ENCODE results near the gene MSTN. TPM values are rescaled to one million over a fixed set of nuclear protein-coding genes. Genes with fewer than 3 reads are reported as not detected.

MSTN gene
- total and polyA plus RNA-seq, 4 donors, result 0.08 to 0.21 (median 0.09) TPM; not detected in 1

DNA sequence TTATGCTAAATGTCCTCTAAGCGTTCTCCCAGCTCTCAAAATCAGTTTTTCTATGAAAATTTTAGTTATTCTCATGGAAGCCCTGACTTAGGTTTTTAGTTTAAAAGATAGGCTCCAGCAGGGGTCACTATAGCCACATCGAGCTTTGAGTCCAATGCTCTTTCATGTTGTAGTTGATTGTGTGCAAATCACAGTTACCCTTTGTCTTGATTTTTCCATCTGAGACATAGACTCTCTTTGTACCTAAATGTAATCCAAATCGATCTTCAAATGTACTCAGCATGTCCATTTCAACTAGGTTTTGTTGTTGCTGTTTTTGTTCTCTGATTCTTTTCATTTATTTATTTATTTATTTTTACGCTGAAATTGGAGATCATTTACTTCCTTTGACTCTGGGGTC is 26.4 kb upstream of the MSTN start:
- no peak overlapping the region for H3K4me3 ChIP-seq (ENCODE audit: low read depth in 1 of 3, low read length in 3 of 3)
- H3K27ac ChIP-seq (ENCODE audit: low read depth in 1 of 2, low read length in 2 of 2), result no peak overlapping the region
- no peaks in the 10 kb centered on the region for H3K36me3 ChIP-seq (ENCODE audit: control insufficient read depth in 4 of 4, insufficient read depth in 3 of 4, low read depth in 1 of 4, low read length in 3 of 4)
- H3K9ac ChIP-seq (ENCODE audit: low read depth in 1 of 2, low read length in 2 of 2), result no peak overlapping the region
- WGBS, result 7% methylated on average over 4 of the region's 4 CpGs
- no peak for TF ChIP-seq JUND (IDR thresholded peaks at IDR 0.05)
- no peak for TF ChIP-seq FOXA1 (IDR thresholded peaks at IDR 0.05)
- TF ChIP-seq GABPA (IDR thresholded peaks at IDR 0.05 in 1 of 2, conservative IDR thresholded peaks at IDR 0.05 in 1 of 2), result no peak
- TF ChIP-seq NR2F2 (IDR thresholded peaks at IDR 0.05), result no peak
- peak; percentile 92 to 93 for TF ChIP-seq RAD21 (IDR thresholded peaks at IDR 0.05)
- TF ChIP-seq, protein P1, sequence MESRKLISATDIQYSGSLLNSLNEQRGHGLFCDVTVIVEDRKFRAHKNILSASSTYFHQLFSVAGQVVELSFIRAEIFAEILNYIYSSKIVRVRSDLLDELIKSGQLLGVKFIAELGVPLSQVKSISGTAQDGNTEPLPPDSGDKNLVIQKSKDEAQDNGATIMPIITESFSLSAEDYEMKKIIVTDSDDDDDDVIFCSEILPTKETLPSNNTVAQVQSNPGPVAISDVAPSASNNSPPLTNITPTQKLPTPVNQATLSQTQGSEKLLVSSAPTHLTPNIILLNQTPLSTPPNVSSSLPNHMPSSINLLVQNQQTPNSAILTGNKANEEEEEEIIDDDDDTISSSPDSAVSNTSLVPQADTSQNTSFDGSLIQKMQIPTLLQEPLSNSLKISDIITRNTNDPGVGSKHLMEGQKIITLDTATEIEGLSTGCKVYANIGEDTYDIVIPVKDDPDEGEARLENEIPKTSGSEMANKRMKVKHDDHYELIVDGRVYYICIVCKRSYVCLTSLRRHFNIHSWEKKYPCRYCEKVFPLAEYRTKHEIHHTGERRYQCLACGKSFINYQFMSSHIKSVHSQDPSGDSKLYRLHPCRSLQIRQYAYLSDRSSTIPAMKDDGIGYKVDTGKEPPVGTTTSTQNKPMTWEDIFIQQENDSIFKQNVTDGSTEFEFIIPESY (IDR thresholded peaks at IDR 0.05), result no peak
- TF ChIP-seq HNF4A (conservative IDR thresholded peaks at IDR 0.05), result no peak
- TF ChIP-seq, protein P2, sequence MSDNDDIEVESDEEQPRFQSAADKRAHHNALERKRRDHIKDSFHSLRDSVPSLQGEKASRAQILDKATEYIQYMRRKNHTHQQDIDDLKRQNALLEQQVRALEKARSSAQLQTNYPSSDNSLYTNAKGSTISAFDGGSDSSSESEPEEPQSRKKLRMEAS (IDR thresholded peaks at IDR 0.05), result no peak
- TF ChIP-seq SP1 (IDR thresholded peaks at IDR 0.05), result no peak
- no peak for TF ChIP-seq RXRA (IDR thresholded peaks at IDR 0.05)
- no peak for TF ChIP-seq FOXA2 (IDR thresholded peaks at IDR 0.05)
- no peak for TF ChIP-seq HNF4G (IDR thresholded peaks at IDR 0.05)
- no peak for TF ChIP-seq TAF1 (conservative IDR thresholded peaks at IDR 0.05)
- TF ChIP-seq YY1 (IDR thresholded peaks at IDR 0.05), result no peak
- TF ChIP-seq, protein P3, sequence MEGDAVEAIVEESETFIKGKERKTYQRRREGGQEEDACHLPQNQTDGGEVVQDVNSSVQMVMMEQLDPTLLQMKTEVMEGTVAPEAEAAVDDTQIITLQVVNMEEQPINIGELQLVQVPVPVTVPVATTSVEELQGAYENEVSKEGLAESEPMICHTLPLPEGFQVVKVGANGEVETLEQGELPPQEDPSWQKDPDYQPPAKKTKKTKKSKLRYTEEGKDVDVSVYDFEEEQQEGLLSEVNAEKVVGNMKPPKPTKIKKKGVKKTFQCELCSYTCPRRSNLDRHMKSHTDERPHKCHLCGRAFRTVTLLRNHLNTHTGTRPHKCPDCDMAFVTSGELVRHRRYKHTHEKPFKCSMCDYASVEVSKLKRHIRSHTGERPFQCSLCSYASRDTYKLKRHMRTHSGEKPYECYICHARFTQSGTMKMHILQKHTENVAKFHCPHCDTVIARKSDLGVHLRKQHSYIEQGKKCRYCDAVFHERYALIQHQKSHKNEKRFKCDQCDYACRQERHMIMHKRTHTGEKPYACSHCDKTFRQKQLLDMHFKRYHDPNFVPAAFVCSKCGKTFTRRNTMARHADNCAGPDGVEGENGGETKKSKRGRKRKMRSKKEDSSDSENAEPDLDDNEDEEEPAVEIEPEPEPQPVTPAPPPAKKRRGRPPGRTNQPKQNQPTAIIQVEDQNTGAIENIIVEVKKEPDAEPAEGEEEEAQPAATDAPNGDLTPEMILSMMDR (IDR thresholded peaks at IDR 0.05; ENCODE audit: low read depth, low read length, missing input control), result peak; percentile 59
- TF ChIP-seq EGR1 (IDR thresholded peaks at IDR 0.05; ENCODE audit: low read depth in 2 of 2), result no peak
- DNase-seq (ENCODE audit: low spot score), result peak; percentile 50
- no peaks in the 10 kb centered on the region for H3K27me3 ChIP-seq (ENCODE audit: control insufficient read depth in 4 of 4, insufficient read depth in 4 of 4, low read length in 3 of 4)
- H3K4me1 ChIP-seq (ENCODE audit: control insufficient read depth in 4 of 4, insufficient read depth in 4 of 4, low read length in 3 of 4), result peaks cover 0 to 7% (median 3%) of the 10 kb centered on the region in 4 donors
- H3K9me3 ChIP-seq (ENCODE audit: control insufficient read depth in 4 of 4, low read length in 3 of 4), result no peaks in the 10 kb centered on the region

DNA sequence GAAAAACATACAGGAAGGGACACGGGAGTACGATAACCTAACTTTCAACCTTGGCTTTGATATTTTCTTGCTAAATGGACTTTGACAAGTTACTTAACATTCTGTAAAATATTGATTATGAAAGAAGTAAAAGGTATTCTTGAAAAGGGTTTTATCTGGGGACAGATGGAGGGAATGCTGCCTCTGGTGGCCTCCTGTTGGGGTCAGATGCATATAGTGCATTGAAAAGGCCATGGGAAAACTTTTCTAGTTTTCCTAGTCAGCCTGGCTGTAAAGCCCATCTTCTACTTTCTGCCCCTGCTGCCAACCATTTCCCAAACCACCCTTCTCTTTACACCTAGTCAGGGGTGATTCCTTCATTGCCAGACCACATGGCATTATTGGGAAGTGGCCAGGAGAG is 22.2 kb upstream of the MSTN start:
- H3K27me3 ChIP-seq (ENCODE audit: control insufficient read depth in 4 of 4, insufficient read depth in 4 of 4, low read length in 3 of 4), result no peaks in the 10 kb centered on the region
- no peak for DNase-seq (ENCODE audit: low spot score)
- H3K4me3 ChIP-seq (ENCODE audit: low read depth in 1 of 3, low read length in 3 of 3), result no peak overlapping the region
- peaks cover 0 to 7% (median 3%) of the 10 kb centered on the region in 4 donors for H3K4me1 ChIP-seq (ENCODE audit: control insufficient read depth in 4 of 4, insufficient read depth in 4 of 4, low read length in 3 of 4)
- H3K36me3 ChIP-seq (ENCODE audit: control insufficient read depth in 4 of 4, insufficient read depth in 3 of 4, low read depth in 1 of 4, low read length in 3 of 4), result no peaks in the 10 kb centered on the region
- no peaks in the 10 kb centered on the region for H3K9me3 ChIP-seq (ENCODE audit: control insufficient read depth in 4 of 4, low read length in 3 of 4)
- 22% methylated on average over 2 of the region's 2 CpGs for WGBS
- TF ChIP-seq TAF1 (conservative IDR thresholded peaks at IDR 0.05) (no peak), HNF4A (conservative IDR thresholded peaks at IDR 0.05) (no peak), FOXA1 (IDR thresholded peaks at IDR 0.05) (no peak), EGR1 (IDR thresholded peaks at IDR 0.05; ENCODE audit: low read depth in 2 of 2) (no peak), GABPA (IDR thresholded peaks at IDR 0.05 in 1 of 2, conservative IDR thresholded peaks at IDR 0.05 in 1 of 2) (no peak), SP1 (IDR thresholded peaks at IDR 0.05) (no peak), YY1 (IDR thresholded peaks at IDR 0.05) (no peak)
- TF ChIP-seq, protein P4, sequence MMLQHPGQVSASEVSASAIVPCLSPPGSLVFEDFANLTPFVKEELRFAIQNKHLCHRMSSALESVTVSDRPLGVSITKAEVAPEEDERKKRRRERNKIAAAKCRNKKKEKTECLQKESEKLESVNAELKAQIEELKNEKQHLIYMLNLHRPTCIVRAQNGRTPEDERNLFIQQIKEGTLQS (IDR thresholded peaks at IDR 0.05), result no peak
- TF ChIP-seq, protein P1 (IDR thresholded peaks at IDR 0.05), result no peak
- TF ChIP-seq, protein P5, sequence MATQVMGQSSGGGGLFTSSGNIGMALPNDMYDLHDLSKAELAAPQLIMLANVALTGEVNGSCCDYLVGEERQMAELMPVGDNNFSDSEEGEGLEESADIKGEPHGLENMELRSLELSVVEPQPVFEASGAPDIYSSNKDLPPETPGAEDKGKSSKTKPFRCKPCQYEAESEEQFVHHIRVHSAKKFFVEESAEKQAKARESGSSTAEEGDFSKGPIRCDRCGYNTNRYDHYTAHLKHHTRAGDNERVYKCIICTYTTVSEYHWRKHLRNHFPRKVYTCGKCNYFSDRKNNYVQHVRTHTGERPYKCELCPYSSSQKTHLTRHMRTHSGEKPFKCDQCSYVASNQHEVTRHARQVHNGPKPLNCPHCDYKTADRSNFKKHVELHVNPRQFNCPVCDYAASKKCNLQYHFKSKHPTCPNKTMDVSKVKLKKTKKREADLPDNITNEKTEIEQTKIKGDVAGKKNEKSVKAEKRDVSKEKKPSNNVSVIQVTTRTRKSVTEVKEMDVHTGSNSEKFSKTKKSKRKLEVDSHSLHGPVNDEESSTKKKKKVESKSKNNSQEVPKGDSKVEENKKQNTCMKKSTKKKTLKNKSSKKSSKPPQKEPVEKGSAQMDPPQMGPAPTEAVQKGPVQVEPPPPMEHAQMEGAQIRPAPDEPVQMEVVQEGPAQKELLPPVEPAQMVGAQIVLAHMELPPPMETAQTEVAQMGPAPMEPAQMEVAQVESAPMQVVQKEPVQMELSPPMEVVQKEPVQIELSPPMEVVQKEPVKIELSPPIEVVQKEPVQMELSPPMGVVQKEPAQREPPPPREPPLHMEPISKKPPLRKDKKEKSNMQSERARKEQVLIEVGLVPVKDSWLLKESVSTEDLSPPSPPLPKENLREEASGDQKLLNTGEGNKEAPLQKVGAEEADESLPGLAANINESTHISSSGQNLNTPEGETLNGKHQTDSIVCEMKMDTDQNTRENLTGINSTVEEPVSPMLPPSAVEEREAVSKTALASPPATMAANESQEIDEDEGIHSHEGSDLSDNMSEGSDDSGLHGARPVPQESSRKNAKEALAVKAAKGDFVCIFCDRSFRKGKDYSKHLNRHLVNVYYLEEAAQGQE (IDR thresholded peaks at IDR 0.05), result no peak
- no peak overlapping the region for H3K9ac ChIP-seq (ENCODE audit: low read depth in 1 of 2, low read length in 2 of 2)
- no peak overlapping the region for H3K27ac ChIP-seq (ENCODE audit: low read depth in 1 of 2, low read length in 2 of 2)

Measured in liver (tissue), 9 donors.